D341Med (cell line): ENCODE data around the gene PET117.
"Not testable (repeated sequence)": the region's sequence is repeated elsewhere in the genome, so short reads cannot be mapped to it uniquely, and the experiment has no call there.

ENCODE experiments used
- DNase-seq: peaks from one replicate; pipeline ENCODE4 v3.0.0; 2012; ENCODE audit warnings: low spot score

Gene PET117

DNA sequence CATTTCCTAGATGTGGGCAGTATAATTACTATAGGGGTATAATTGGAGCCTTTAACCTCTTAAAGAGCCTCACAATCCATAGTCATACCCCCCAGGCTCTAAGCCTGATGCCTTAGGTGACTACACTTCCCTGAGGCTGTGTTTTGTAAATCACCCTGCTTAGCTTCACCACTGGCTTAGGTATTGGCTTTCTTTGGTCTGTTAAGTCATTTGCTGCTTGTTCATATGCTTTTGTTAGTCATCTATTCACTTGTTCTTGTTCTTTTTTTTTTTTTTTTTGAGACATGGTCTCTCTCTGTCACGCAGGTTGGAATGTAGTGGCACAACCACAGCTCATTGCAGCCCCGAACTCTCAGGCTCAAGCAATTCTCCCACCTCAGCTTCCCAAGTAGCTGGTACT, 26.7 kb downstream of the PET117 start:
- DNase-seq, result no peak

DNA sequence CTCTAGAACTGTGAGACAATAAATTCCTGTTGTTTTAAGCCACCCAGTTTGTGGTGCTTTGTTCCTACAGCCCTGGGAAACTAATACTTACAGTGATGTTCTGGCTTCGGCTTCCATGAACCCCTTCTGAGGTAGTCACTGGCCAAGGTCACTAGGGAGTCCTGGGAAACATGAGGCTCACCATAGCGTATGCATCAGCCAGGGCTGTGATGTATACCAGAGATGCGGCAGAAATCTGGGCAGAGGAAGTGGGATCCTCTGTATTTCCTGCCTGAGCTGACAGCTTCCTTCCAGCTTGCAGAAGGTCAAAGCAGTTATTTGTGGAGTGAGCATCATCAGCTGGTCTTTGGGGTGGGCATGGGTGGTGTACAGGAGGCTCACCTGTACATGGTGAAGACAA, 27.9 kb downstream of the PET117 start:
- no peak for DNase-seq

DNA sequence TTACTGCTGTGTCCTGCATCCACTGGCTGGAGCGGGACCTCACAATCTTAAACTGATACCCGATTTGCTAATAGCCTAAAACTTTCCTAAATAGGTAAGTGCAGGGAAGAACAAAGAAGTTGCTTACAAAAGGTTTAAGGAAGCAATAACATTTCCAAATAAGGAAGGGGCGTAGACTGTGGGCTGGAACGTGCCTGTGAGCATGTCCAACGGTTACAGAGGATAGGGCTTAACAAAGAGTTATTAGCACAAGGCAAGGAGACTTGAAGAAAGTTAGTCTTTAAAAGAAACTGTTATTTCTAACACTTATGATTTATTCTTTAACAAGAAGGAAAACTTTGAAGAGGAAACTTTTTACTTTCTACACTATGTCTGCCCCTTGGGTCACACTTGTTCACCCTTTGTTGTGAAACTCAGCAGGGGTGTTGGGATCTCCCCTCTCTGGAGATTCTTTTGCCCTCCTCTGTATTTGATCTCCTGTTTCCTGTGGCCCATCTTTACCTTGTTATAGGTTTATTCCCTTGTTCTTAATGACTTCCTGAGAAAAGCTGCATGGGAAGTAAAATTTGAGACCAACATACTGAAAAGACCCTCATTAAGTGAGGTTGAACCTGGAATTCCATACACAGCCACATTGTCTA, 28.7 kb downstream of the PET117 start:
- DNase-seq, result no peak

GRCh38 chr20:18166950-18167349, 29.3 kb downstream of the PET117 start:
- no peak for DNase-seq

DNA sequence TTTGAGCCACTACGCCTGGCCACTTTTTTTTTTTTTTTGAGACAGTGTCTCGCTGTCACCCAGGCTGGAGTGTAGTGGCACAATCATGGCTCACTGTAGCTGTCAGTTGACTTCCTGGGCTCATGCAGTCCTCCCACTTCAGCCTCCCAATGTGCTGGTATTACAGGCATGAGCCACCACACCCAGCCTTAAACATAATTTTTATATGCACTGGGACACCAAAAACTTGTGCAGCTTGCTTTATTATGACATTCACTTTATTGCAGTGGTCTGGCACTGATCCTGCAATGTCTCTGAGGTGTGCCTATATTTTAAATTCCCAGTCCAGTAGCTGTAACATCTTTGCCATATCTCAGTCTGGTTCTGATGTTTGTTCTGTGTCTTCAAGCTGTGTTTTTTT, 34.7 kb downstream of the PET117 start:
- no peak for DNase-seq

GRCh38 chr20:18174906-18175683, 37.4 kb downstream of the PET117 start:
- no peak for DNase-seq

GRCh38 chr20:18176318-18176785, 38.7 kb downstream of the PET117 start:
- DNase-seq, result no peak

DNA sequence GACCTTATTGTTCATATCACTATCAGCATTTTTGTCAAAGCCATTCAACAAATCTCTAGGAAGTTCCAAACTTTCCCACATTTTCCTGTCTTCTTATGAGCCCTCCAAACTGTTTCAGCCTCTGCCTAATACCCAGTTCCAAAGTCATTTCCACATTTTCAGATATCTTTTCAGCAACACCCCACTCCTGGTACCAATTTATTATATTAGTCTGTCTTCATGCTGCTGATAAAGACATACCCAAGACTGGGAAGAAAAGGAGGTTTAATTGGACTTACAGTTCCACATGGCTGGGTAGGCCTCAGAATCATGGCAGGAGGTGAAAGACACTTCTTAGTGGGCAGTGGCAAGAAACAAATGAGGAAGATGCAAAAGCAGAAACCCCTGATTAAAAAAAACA, 42.7 kb downstream of the PET117 start:
- DNase-seq, result not testable (repeated sequence)

- no peak for DNase-seq
These were observed 43.2 kb downstream of the PET117 start for GRCh38 chr20:18180815-18181214.

- DNase-seq, result no peak
These were observed 49.4 kb downstream of the PET117 start for GRCh38 chr20:18187020-18187419.

GRCh38 chr20:18188434-18188833, 50.8 kb downstream of the PET117 start:
- DNase-seq, result no peak

DNA sequence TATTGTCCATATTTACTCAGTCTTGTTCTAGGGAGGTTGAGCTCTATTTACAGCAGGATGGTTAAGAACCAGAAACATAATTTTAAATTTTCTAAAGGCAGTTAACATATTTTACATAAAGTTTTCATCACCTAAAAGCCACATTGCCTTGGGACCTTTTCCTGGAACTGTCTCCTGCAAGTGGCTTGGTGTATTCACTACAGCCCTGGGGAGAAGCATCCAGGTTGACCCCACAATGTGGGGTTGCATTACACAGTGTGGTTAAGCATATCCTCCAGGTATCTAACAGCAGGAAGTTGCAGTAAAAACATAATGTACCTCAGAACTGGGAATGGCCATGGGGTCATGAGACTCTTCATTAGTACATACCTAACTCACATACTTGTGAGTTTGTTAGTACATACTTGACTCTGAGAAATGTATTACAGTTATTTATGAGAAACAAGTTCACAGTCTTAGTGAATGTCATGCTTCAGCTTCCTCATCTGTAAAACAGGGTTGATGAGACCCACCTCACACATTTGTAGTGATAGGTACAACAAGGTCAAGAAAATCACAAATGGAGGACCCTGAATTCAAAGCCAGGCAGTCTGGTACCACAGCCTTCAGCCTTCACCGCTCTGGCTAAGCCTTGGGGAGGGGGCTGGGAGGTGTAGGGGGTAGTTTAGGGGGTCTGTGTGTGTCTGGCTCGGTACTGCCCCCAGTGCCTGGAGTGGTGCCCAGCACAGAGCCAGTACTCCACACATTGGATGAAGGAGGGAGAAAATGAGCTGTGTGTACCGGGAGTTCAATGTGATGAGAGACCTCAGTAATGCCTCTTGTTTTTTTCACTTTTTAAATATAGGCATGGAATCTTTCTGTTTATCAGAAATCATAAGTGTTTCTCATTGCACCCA, 52.9 kb downstream of the PET117 start:
- DNase-seq, result no peak

DNA sequence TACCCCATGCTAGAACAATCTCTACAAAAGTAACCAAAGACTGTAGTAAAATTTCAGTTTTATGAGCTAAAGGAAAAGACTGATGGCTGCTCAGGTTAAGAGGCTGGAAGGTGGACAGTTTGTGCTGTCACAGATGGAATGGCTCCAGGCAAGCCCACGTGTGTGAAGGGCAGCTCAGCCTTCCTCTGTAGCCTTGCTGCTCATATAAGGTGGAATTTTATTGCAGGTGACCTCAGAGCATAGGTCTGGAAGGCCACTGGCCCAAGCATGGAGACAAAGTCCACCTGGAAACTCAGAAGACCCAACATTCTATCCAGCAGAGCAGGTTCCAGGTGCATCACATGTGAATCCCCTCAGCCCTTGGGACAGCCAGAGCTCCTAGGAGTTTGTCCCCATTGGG, 53.6 kb downstream of the PET117 start:
- DNase-seq, result no peak
